Stimulated activated CD4-positive, alpha-beta T cell treated with anti-CD3 and anti-CD28 coated beads, Interleukin-1b, Interleukin-23, amount 100 ng/mL, for 24 hours (primary cell): ENCODE results near the gene TNNI3K.

Source experiments
- DNase-seq, 4 experiments: peaks; one replicate each; pipeline ENCODE4 v3.0.0-alpha.2; 2020; ENCODE audit warnings: low read depth in 4 of 4, low spot score in 1 of 4

Gene TNNI3K

DNA sequence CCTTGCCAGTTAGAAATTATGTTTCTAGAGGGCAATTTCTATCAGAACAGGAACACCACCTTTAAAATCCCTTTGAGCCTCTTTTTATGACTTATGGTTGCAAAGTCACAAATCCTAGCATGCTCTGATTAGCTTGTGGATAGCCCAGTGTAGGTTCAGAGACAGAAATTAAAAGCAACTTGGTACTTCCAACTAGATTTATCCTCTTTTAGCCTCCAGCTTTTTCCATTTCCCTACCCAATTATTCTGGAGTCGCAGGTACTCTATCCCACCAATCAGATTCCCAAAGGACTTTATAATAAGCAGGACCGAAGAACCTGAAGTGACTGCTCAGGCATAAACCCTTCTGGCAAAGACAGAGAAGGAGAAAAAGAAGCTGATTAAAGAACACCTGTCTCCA is 310.6 kb downstream of the TNNI3K start:
- no peak for DNase-seq

DNA sequence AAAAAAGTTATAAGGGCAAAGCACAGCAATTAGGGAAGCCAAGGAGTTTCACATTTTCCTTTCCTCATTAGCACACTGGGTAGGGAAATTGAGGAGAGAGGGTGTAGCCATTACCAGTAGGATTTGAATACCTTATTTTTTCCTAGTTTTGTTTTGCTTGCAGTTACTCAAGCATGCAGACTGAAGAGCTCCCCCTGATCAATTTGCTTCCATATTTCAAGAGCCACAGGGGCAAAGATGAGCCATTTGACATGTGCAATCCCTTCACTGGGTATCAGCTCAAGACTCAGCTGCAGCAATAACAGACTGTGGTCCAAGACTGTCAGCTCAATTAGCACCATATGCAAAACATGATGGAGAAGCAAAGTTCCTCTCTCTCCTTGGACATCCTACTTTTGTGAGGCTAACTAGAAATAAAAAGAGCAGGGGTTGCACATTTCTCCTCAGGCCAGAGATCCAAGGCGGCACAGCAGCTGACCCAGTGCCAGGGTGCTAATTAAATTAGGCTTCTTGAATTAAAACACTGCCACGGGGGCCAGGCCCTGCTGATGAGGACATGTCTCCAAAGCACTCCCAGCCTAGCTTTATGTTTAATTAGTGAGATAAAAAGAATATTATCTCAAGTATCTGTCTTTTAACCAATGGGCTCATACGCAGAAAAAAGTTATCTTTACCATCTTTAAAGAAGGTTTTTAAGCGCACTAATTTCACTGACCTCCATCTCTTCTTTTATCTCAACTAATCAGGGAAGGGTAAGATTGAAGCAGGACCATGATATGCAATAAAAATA is 314.0 kb downstream of the TNNI3K start:
- DNase-seq: no peak

DNA sequence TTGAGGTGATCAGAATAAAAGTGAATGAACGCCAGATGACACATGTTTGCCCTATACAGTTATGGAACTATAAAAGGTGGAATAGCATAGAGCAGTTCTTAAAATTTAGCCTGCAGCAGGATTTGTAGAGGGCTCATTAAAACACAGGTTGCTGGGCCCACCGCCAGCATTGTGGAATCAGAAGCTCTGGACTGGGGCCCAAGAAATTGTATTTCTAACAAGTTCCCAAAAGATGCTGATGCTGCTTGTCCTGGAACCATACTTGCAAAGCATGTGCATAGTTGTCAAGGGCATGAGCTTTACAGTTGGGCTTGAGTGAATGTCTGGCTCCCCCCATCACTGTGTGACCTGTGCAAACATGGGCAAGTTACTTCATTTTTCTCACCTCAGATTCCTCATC is 314.7 kb downstream of the TNNI3K start:
- DNase-seq: no peak

DNA sequence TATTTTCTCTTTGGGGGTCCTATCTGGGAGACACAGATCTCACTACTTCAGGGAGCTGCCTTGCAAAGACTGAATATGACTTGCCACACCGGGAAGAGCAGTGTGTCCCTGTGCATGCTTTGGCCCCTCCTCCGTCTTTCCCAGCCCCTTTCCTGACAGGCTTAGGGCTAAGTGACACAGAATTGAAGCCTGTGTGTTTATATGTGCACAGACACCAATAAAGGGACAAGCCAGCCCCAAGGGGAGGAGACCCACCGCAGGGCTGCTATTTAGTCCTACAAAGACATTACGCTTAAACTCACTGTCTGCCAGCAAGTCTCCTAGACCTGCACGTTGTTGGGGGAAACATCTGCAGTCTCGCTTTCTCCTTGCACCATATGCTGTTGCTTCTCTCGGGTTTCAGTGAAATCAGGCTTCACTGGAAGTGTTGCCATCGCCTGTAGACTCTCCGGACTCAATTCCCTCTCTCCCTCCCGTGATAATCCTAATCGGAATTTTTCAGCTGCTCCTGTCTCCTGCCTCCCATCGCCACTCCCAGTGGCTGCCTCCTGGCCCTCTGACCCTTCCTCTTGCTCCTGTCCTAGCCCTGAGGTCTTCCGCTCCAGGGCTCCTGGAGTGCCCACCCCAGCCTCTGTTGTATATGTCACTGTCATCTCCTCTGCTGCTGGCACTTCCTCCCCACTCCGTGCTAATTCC is 335.8 kb downstream of the TNNI3K start:
- no peak for DNase-seq

DNA sequence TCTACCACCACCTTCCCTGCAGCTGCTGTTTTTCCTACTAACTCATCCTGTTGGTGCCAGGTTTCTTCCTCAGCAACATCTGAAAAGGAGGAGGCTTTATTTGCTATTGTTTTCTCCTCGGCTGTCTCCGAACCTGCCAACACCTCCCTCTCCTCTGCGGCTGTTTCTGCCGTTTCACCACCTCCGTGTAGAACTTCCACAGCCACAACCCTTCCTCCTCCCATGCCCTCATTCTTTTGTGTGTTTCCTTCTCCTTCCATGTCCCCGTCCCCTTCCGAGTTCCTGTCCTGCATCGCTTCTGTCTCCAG is 336.3 kb downstream of the TNNI3K start:
- no peak for DNase-seq

DNA sequence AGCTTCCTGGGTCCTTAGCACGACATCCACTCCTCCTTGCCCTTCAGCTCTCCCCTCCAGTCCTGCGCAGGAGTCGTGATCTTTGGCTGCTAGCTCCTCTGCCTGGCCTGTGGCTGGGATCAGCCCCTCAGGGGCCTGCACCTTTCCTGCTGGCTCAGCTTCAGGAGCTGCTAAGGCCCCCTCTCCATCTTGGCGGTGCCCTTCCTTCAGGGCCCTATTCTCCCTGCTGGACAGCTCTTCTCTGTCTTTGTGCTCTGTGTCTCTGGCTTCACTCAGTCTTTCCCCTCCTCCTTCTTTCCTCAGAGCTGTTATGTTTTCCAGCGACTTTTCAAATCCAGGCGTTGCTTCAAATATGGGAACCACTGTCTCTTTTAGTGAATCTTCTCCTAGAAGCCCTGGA is 336.7 kb downstream of the TNNI3K start:
- no peak for DNase-seq

DNA sequence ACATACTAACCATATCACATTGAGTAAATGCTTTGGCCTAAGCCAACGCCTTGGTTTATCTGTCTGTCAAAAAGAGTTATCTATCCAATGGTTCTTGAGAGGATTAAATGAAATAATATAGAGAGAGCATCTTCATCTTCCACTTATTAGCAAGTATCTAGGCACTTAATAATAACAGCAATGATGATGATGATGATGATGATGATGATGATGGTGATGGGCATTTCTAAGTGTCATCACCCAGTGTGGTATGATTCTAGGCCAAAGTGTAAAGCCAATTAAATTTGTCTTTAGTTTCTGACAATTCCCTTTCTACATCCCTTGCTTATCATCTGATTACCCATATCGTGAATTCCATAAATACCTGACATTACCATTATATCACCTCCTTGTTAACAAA is 342.9 kb downstream of the TNNI3K start:
- no peak for DNase-seq

DNA sequence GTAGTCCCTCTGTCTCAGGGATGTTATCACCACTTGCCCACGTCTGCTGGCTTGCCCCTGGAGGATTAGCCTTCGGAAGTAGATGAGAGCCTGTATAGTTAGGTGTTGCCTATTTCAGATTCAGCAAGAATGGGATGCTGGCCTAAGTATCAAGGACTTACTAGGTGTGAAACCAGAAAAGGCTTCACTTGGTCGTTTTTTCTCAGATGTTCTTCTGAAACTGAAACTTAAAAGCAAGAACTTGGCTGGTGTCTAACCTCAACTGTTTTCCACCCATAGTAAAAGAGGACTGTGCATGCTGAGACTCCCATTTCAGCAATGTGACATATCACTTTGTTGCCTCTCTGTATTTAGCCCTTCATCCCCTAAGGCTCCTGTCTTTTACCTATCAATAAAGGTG is 344.2 kb downstream of the TNNI3K start:
- no peak for DNase-seq

DNA sequence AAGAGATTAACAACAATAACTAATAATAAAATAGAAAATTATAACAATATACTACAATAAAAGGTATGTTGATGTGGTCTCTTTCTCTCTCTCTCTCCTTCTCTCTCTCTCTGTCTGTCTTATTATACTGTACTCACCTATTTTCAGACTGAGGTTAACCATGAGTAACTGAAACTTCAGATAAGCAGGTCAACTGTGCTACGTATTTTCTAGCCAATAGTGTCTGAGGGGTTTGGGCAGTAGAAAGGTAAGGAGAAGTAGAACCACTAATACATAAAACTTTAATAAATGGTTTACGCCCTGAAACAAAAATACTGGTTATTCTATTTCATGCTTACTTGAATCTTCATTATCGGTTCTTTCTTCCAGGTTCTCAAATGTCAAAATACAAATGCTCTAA is 348.2 kb downstream of the TNNI3K start:
- no peak for DNase-seq

DNA sequence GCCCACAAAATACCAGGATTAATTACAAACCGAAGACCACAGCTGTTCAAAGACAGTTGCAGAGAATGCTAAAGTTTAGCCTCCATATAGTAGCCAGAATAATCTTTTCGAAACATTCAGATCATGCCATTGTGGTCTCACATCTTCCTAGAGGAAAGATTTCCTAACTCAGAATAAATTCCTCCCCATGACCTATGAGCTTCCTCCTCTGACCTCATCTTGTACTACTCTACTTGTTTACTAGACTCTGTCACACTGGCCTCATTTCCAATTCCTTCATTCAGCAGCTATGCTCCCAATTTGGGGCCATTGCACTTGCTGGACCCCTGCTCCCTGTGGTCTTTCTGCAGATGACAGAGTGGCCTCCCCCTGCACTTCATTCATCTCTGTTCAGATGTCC is 349.0 kb downstream of the TNNI3K start:
- DNase-seq: no peak

DNA sequence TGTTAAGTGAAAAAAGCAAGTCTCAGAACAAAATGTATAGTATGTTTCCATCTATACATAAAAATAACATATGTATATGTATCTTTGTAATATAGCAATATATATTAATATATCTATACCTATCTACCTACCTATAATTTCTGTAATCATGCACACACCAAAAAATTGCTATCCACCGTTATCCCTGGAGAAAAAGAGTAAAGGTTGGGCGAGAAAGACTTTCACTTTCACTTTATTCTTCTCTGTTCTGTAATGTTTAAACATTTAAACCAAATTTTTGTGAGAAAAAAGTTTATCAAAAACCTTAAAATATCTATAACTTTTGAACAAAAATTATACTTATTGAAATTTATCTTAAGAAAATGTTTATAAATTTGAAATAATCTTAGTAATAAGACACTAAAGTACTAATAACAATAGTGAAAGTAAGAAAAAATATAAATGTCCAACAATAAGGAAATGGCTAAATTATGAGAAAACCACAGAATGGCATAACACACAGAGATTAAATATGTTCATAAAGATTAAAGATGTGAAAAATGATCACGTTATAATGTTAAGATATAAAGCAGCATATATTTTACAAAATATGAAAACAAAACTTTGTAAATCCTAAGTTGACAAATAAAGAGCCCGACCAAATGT is 351.2 kb downstream of the TNNI3K start:
- DNase-seq: no peak

DNA sequence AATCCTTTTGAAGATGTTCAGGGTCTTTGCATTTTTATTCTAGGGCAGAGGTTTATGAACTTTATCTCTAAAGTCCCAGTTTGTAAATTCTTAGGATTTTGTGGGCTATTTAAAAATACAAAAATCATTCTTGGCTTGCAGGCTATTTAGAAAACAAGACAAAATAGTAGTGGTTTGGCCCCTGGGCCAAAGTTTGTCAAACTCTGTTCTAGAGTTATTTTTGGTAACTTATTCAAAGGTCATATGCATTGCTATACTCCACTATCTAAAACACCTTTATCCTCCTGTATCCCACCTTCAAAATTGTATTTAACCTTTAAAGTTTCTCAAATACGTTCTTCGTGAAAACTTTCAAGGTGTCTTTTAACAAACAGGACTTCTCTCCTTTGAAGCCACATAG is 352.7 kb downstream of the TNNI3K start:
- DNase-seq: no peak

DNA sequence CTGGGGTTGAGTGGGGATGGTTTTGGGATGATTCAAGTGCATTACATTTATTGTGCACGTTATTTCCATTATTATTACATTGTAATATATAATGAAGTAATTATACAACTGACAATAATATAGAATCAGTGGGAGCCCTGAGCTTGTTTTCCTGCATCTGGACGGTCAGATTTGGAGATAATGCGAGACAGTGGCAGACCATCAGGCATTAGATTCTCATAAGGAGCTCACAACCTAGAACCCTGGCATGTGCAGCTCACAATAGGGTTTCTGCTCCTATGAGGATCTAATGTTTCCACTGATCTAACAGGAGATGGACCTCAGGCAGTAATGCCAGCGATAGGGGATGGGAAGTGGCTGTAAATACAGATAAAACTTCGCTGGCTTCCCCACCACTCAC is 355.1 kb downstream of the TNNI3K start:
- no peak for DNase-seq

DNA sequence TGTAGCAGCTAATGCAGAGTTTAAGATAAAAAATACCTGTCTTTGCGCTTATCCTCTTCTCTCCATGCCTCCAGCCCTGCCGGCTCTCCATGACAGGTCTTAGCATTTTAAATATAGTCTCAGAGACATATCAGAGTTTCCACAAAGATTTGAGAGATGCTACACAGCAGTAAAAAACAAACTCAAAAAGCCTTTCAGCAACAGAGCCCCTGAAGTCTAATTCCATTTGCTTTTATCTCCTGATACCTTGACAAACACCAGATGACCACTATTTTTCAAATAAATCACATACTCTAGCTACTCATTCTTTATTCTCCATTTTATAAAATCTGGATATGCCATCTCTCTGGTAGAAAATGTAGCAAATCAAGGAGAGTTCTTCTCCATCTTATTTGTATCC is 356.8 kb downstream of the TNNI3K start:
- DNase-seq: no peak

DNA sequence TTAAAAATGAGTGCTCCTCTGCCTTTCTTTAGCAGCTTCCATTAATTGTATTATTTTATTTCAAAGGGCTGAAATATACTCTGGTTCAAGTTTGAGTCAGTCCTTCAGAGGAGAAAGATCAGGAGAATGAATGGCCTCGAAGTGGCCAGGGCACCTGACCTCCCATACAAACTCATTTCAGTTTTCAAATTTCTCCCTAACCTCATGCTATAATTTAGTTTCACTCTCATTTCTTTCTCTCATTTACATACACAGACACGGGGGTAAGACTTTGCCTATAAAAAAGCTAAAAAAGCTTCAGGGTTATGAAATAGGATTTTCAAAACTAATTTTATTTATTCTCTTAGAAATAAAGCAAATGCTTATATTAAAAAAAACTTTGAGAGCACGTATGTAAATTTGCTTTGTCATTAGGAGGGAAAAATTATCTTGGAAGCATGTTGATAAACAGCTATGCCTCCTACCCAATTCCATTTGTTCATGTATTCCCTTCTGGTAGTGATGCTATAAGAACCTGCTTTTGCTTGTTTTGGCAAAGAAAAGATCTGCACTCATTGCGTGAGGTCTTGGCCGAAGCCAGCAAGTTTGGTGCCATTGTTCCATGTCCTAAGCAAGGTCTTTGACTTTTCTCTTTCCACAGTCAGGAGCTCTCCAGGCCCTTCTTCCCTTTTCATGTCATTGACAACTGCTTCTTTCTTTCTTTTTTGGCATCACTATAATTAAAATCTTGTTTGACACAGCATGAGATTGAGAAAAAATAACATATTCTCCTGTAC is 357.6 kb downstream of the TNNI3K start:
- DNase-seq: no peak
